Smooth muscle cell (in vitro differentiated cells): ENCODE data around the gene TDP1. TPM values are rescaled to one million over a fixed set of nuclear protein-coding genes. Genes with fewer than 3 reads are reported as not detected.
A peak's percentile ranks its signal among the peaks of the same experiment; 100 is the strongest.

ENCODE experiments used
- DNase-seq: peaks from one replicate; lab custom pipeline; 2025; ENCODE audit not compliant: unreplicated experiment; lab: John Stamatoyannopoulos, UW
- H2AFZ ChIP-seq: fragments of 200-600 bp; sonication (generic); 2 replicates; pipeline ENCODE4 v1.6.0; 2016; ENCODE audit warnings: antibody characterized with exemption, low read depth, mild to moderate bottlenecking
- H3F3A ChIP-seq: fragments of 200-600 bp; sonication (generic); 2 replicates; pipeline ENCODE4 v1.6.0; 2017; ENCODE audit warnings: antibody characterized with exemption, low read depth
- H3K27ac ChIP-seq: fragments of 200-600 bp; sonication (generic); 2 replicates; pipeline ENCODE4 v1.5.1; 2016; ENCODE audit warnings: low read depth, mild to moderate bottlenecking
- H3K27me3 ChIP-seq: fragments of 200-600 bp; sonication (generic); 2 replicates; pipeline ENCODE4 v1.6.1; 2016; ENCODE audit warnings: low read depth, mild to moderate bottlenecking
- H3K36me3 ChIP-seq: fragments of 200-600 bp; sonication (generic); 2 replicates; pipeline ENCODE4 v1.5.1; 2016; ENCODE audit warnings: low read depth
- H3K4me1 ChIP-seq: fragments of 200-600 bp; sonication (generic); 2 replicates; pipeline ENCODE4 v1.5.1; 2016; ENCODE audit warnings: low read depth
- H3K4me2 ChIP-seq: fragments of 200-600 bp; sonication (generic); 2 replicates; pipeline ENCODE4 v1.6.0; 2016; ENCODE audit warnings: mild to moderate bottlenecking
- H3K4me3 ChIP-seq: fragments of 200-600 bp; sonication (generic); 2 replicates; pipeline ENCODE4 v1.5.1; 2016; ENCODE audit warnings: mild to moderate bottlenecking
- H3K79me2 ChIP-seq: fragments of 200-600 bp; sonication (generic); 2 replicates; pipeline ENCODE4 v1.6.0; 2016; ENCODE audit warnings: low read depth, mild to moderate bottlenecking
- H3K9ac ChIP-seq: fragments of 200-600 bp; sonication (generic); 2 replicates; pipeline ENCODE4 v1.6.0; 2016; ENCODE audit warnings: low read depth
- H3K9me3 ChIP-seq: fragments of 200-600 bp; sonication (generic); replicated peaks from 2 replicates; pipeline ENCODE4 v1.5.1; 2016; ENCODE audit warnings: low read depth
- H4K20me1 ChIP-seq: fragments of 200-600 bp; sonication (generic); 2 replicates; pipeline ENCODE4 v1.6.0; 2016; ENCODE audit warnings: low read depth
- WGBS: methylation state at CpG from one replicate; pipeline ENCODE4 v1.1.7; 2016; ENCODE audit warnings: low lambda C conversion rate; 5-methylcytosine and 5-hydroxymethylcytosine counted together
- polyA plus RNA-seq: library from polyadenylated mRNA; unstranded; fragments of >200 nt; fragmentation: Nextera tagmentation; extraction: Ambion mirVana; gene quantifications from 2 replicates; pipeline ENCODE4 v1.2.1, GENCODE V29; 2016
- total RNA-seq: library from RNA; depleted of rRNA; stranded (reverse); fragments of >200 nt; gene quantifications from 2 replicates; pipeline ENCODE4 v1.2.3, GENCODE V29; 2014
- TF ChIP-seq, protein P1 (sequence below): fragments of 200-600 bp; sonication (generic); IDR thresholded peaks from 2 replicates; pipeline ENCODE4 v1.5.1; 2017; ENCODE audit warnings: borderline replicate concordance, mild to moderate bottlenecking, antibody characterized with exemption; ENCODE audit not compliant: insufficient read depth, poor library complexity, severe bottlenecking

Gene TDP1
- total and polyA plus RNA-seq, 2 experiments from 2014 or later: 10.0 to 22.3 TPM

DNA sequence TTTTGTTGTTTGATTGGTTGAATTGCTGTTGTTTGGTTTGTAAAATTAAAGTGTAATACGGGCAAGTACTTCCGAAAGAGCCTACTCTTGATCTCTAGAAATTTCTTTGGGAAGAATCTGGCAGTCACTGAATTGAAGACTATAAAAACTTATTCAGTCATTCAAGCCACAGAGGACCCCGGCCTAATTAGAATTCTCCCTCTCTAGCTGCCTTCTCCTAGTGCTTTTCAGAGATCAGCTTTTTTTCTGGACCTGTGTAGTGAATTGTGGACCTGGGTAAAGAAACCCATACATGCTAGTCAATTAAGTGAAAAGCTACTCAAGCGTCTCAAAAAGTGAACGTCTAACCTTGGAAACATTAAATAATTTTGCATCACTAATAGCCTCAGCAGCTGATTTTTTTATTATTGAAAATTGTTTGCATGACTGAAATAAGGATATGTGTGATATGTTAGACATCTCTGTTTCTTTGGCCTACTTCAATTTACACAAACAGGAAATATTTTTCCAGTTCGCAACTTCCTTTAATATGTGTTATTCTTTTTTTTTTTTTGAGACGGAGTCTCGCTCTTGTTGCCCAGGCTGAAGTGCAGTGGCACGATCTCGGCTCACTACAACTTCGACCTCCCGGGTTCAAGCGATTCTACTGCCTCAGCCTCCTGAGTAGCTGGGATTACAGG, 28.4 kb upstream of the TDP1 start:
- Histone ChIP-seq H3F3A (no peaks in the 10 kb centered on the region), H3K4me2 (no peak overlapping the region), H4K20me1 (no peaks in the 10 kb centered on the region), H3K27ac (no peak overlapping the region), H3K79me2 (no peaks in the 10 kb centered on the region), H3K9ac (no peak overlapping the region), H3K4me1 (no peaks in the 10 kb centered on the region), H3K27me3 (no peaks in the 10 kb centered on the region), H3K4me3 (no peak overlapping the region), H3K36me3 (no peaks in the 10 kb centered on the region), H3K9me3 (no peaks in the 10 kb centered on the region), H2AFZ (no peak overlapping the region)
- TF ChIP-seq, protein P1, sequence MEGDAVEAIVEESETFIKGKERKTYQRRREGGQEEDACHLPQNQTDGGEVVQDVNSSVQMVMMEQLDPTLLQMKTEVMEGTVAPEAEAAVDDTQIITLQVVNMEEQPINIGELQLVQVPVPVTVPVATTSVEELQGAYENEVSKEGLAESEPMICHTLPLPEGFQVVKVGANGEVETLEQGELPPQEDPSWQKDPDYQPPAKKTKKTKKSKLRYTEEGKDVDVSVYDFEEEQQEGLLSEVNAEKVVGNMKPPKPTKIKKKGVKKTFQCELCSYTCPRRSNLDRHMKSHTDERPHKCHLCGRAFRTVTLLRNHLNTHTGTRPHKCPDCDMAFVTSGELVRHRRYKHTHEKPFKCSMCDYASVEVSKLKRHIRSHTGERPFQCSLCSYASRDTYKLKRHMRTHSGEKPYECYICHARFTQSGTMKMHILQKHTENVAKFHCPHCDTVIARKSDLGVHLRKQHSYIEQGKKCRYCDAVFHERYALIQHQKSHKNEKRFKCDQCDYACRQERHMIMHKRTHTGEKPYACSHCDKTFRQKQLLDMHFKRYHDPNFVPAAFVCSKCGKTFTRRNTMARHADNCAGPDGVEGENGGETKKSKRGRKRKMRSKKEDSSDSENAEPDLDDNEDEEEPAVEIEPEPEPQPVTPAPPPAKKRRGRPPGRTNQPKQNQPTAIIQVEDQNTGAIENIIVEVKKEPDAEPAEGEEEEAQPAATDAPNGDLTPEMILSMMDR: no peak
- no peak for DNase-seq
- 97% methylated on average over 13 of the region's 13 CpGs for WGBS

DNA sequence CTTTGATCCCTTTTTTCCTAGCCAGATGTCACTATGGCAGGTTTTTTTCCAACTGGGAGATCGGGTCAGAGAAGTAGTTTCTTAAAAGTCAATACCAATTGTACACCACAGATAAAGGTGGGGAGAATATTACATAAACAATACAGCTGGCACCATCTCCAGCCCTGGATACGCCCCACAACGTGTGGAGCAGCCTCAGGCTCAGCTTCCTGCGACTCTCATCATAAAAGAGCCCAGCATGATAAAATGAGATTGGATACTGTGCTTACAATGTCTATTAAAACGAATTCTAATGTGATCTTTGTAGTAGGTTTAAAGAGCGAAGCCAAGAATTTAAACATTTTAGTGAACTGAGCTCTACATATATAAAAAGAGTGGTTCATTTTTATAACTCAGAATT, 22.7 kb upstream of the TDP1 start:
- Histone ChIP-seq H3K9ac (no peak overlapping the region), H3K4me3 (no peak overlapping the region), H3K27me3 (no peaks in the 10 kb centered on the region), H3K4me1 (no peaks in the 10 kb centered on the region), H3K4me2 (no peak overlapping the region), H4K20me1 (no peaks in the 10 kb centered on the region), H3K79me2 (no peaks in the 10 kb centered on the region), H3K9me3 (no peaks in the 10 kb centered on the region), H3K36me3 (no peaks in the 10 kb centered on the region), H2AFZ (no peak overlapping the region), H3F3A (no peaks in the 10 kb centered on the region), H3K27ac (no peak overlapping the region)
- 86% methylated on average over 6 of the region's 6 CpGs for WGBS
- DNase-seq: no peak
- TF ChIP-seq, protein P1: no peak

DNA sequence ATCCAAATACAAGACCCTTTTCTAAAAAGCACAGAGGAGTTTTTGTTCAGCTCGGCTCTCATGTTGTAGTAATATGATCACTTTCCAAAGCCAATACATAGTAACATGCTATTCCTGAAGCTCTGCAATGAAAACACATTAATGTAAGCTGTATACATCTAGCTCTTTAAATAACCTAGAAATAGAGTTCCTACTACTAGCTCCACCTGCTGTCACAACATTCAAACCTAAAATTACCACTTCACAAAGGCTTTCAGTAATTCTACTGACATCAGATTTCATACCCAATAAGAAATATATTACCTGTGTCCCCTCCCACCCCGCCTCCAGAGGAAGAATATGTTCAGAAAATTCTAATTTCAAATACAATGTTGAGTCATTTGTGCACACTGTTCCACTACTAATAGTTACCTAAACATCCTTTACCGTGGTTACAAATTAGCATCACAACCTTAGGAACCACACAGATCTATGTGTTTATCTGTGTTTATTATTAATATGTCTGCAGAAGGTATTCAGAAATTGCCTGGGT, 19.0 kb upstream of the TDP1 start:
- Histone ChIP-seq H3K4me3 (no peak overlapping the region), H3K27ac (no peak overlapping the region), H3K4me2 (no peak overlapping the region), H3F3A (no peaks in the 10 kb centered on the region), H3K36me3 (no peaks in the 10 kb centered on the region), H2AFZ (no peak overlapping the region), H3K9ac (no peak overlapping the region), H3K9me3 (no peaks in the 10 kb centered on the region), H4K20me1 (no peaks in the 10 kb centered on the region), H3K27me3 (no peaks in the 10 kb centered on the region), H3K4me1 (no peaks in the 10 kb centered on the region), H3K79me2 (no peaks in the 10 kb centered on the region)
- 70% methylated on average over 3 of the region's 3 CpGs for WGBS
- TF ChIP-seq, protein P1: peak; percentile 13
- no peak for DNase-seq
